Chondrocyte (in vitro differentiated cells): ENCODE results near the gene ARID5B. TPM values are rescaled to one million over a fixed set of nuclear protein-coding genes. Genes with fewer than 3 reads are reported as not detected.
A peak's percentile ranks its signal among the peaks of the same experiment; 100 is the strongest.

Source experiments
- DNase-seq: peaks from one replicate; pipeline ENCODE4 v3.0.0; 2021; ENCODE audit warnings: mixed read lengths, low spot score
- H3K27ac Mint-ChIP-seq: one replicate; pipeline ENCODE4 v1.8.0; 2021; ENCODE audit warnings: mild to moderate bottlenecking, moderate library complexity, mixed read lengths; ENCODE audit not compliant: unreplicated experiment
- H3K27me3 Mint-ChIP-seq: 2 replicates; pipeline ENCODE4 v1.8.0; 2021; ENCODE audit warnings: low read depth, mixed read lengths
- H3K36me3 Mint-ChIP-seq: 2 replicates; pipeline ENCODE4 v1.8.0; 2021; ENCODE audit warnings: low read depth, mixed read lengths
- H3K4me1 Mint-ChIP-seq: 2 replicates; pipeline ENCODE4 v1.8.0; 2021; ENCODE audit warnings: low read depth, mild to moderate bottlenecking, mixed read lengths
- H3K4me3 Mint-ChIP-seq: one replicate; pipeline ENCODE4 v1.8.0; 2021; ENCODE audit warnings: mild to moderate bottlenecking, moderate library complexity, mixed read lengths; ENCODE audit not compliant: unreplicated experiment
- H3K9me3 Mint-ChIP-seq: 2 replicates; pipeline ENCODE4 v1.8.0; 2021; ENCODE audit warnings: low read depth, mixed read lengths
- total RNA-seq: library from RNA; stranded (reverse); gene quantifications from 3 replicates; pipeline ENCODE4 v1.2.1, GENCODE V29; 2021
- TF ChIP-seq, protein P1 (sequence below): fragments of 200-600 bp; sonication (generic); IDR thresholded peaks from 2 replicates; pipeline ENCODE4 v1.5.0; 2021; ENCODE audit warnings: antibody characterized with exemption, mild to moderate bottlenecking, moderate library complexity

Gene ARID5B
- total RNA-seq, 1 donor from 2014 or later, result 93.6 TPM

DNA sequence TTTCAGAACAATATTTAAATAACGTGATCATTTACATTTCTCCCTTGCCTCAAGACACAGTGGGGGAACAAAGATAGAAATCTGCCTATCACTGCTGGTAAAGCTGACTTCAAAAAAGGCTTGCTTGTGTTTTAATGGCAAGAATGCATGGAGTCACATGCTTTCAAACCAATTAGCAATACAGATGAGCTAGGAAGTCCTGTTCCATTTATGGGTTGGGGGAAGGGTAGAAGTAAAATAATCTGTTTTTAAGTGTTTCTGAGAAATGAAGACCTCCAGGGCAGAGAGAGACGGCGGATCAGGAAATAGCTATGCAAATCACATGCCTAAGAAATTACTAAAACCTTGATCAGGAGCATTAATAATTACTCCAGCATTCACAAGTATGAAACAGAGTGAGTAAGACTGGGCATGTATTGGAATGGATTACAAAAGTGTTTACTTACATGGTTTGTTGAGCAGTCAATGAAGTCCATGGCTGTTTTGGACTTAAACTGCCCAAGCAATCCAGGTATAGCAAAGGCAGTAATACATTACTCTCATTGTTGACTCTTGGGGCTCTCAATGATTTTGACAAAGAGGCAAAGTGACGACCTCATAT lies 142.0 kb downstream of the ARID5B start:
- DNase-seq, result no peak
- Mint-ChIP-seq H3K9me3 (no peaks in the 10 kb centered on the region), H3K4me1 (peaks cover 93% of the 10 kb centered on the region), H3K27me3 (no peaks in the 10 kb centered on the region), H3K27ac (peak overlapping the region; percentile 28), H3K4me3 (no peak overlapping the region), H3K36me3 (peaks cover 1% of the 10 kb centered on the region)
- TF ChIP-seq, protein P1, sequence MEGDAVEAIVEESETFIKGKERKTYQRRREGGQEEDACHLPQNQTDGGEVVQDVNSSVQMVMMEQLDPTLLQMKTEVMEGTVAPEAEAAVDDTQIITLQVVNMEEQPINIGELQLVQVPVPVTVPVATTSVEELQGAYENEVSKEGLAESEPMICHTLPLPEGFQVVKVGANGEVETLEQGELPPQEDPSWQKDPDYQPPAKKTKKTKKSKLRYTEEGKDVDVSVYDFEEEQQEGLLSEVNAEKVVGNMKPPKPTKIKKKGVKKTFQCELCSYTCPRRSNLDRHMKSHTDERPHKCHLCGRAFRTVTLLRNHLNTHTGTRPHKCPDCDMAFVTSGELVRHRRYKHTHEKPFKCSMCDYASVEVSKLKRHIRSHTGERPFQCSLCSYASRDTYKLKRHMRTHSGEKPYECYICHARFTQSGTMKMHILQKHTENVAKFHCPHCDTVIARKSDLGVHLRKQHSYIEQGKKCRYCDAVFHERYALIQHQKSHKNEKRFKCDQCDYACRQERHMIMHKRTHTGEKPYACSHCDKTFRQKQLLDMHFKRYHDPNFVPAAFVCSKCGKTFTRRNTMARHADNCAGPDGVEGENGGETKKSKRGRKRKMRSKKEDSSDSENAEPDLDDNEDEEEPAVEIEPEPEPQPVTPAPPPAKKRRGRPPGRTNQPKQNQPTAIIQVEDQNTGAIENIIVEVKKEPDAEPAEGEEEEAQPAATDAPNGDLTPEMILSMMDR, result no peak

GRCh38 chr10:62044566-62044965 lies 143.1 kb downstream of the ARID5B start:
- Mint-ChIP-seq H3K9me3 (no peaks in the 10 kb centered on the region), H3K4me1 (peaks cover 88% of the 10 kb centered on the region), H3K36me3 (peaks cover 5% of the 10 kb centered on the region), H3K27ac (peak overlapping the region; percentile 28), H3K4me3 (no peak overlapping the region), H3K27me3 (no peaks in the 10 kb centered on the region)
- DNase-seq, result no peak
- TF ChIP-seq, protein P1, result no peak

- Mint-ChIP-seq H3K36me3 (peaks cover 11% of the 10 kb centered on the region), H3K27me3 (no peaks in the 10 kb centered on the region), H3K9me3 (no peaks in the 10 kb centered on the region), H3K4me1 (peaks cover 78% of the 10 kb centered on the region), H3K4me3 (peak overlapping the region; percentile 56), H3K27ac (peak overlapping the region; percentile 98)
- no peak for DNase-seq
- TF ChIP-seq, protein P1, result no peak
These were observed 144.4 kb downstream of the ARID5B start for GRCh38 chr10:62045765-62046521.

DNA sequence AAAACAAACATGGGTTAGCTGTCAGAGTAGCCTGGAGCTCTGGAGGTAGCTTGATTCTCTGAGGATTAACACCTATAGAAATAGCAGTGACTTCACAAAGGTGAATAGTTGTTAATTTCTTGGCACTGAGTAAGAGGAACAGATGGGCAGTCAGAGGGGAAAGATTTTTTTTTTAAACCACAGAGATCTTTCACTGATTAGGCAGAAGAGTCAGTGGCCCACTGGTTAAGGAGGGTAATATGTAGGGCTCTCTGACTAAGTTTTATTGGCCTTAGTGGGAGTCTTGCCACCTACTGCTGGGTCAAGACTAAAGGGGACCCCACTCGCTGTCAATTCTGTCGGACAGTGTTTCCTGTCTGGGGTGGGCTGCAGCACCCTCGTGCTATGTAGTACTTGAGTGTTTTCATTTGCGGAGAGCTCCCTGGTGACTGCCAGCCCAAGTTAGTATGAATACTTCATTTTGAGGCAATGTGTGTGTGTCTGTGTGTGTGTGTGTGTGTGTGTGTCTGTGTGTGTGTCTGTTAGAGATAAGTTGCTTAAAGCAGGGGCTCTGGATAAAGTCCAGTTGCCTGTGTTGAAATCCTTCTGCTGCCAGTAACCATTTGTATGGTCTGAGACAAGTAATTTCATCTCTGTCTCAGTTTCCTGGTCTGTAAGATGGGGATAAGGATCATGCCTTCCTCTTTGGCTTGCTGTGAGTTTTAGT lies 145.2 kb downstream of the ARID5B start:
- no peaks in the 10 kb centered on the region for H3K27me3 Mint-ChIP-seq
- H3K36me3 Mint-ChIP-seq, result peaks cover 15% of the 10 kb centered on the region
- peak overlapping the region; percentile 98 for H3K27ac Mint-ChIP-seq
- H3K9me3 Mint-ChIP-seq, result no peaks in the 10 kb centered on the region
- DNase-seq, result no peak
- H3K4me3 Mint-ChIP-seq, result peak overlapping the region; percentile 56
- TF ChIP-seq, protein P1, result no peak
- H3K4me1 Mint-ChIP-seq, result peaks cover 78% of the 10 kb centered on the region

DNA sequence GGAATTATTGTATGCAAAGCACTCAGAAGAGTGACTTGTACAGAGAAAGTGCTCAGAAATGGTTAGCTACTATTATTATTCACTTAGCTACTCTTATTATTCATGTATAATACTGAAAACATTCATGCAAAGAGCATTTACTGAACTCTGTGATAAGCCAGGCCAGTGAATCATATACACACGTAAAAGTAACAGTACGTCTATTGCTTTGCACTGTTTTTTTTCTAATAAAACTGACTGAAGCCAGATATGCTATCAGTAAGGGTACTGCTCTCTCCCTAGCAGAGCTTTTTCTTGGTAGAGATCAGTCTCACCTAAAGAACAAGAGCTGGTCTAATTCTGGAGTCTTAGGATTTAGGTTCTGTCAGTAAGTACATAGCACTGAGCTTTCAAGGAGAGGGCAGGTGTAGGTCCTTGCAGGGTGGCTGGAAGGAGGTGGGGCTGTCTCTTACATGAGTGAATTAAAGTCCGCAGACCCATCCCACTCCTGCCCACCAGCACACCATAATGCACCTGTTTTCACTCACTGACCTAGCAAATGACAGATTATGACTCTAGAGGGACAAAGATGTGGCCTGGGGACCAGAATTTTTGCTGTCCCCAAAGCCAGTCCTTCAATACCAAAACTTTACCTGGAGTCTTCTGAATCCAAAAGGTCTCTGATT lies 145.9 kb downstream of the ARID5B start:
- Mint-ChIP-seq H3K27ac (peak overlapping the region; percentile 98), H3K4me3 (no peak overlapping the region), H3K36me3 (peaks cover 22% of the 10 kb centered on the region), H3K9me3 (no peaks in the 10 kb centered on the region), H3K4me1 (peaks cover 78% of the 10 kb centered on the region), H3K27me3 (no peaks in the 10 kb centered on the region)
- TF ChIP-seq, protein P1, result no peak
- no peak for DNase-seq
